GM10248 (cell line): ENCODE data around the gene KCNT1.

Experiments
- CTCF ChIA-PET: fragments of 300-600 bp; sonication (Branson Sonifier 250); formaldehyde crosslinking; extraction: SDS; loops from one replicate; lab custom pipeline; 2021; ENCODE audit warnings: antibody characterized with exemption; lab: Yijun Ruan, JAX
- POLR2A ChIA-PET: fragments of 350-650 bp; sonication (Branson Sonifier 250); formaldehyde crosslinking; extraction: SDS; loops from one replicate; lab custom pipeline; 2020; ENCODE audit warnings: antibody characterized with exemption; lab: Yijun Ruan, JAX
- DNase-seq: peaks from one replicate; pipeline ENCODE4 v3.0.0; 2012; ENCODE audit errors: extremely low spot score
- CTCF ChIP-seq: IDR thresholded peaks from 2 replicates; pipeline ENCODE4 v1.5.1; 2012; ENCODE audit warnings: mild to moderate bottlenecking, low read depth; ENCODE audit errors: extremely low read depth, missing control alignments, control extremely low read depth

The KCNT1 gene

GRCh38 chr9:135711391-135711790, 9.4 kb downstream of the KCNT1 start:
- CTCF ChIA-PET: interaction anchor here (2.7 kb wide), 1 partner anchor 9 kb away, joined by 8 read pairs; the partner anchor contains the start of gene KCNT1
- no peak for TF ChIP-seq CTCF
- no peak for DNase-seq
- POLR2A ChIA-PET: no interaction called here

- no peak for DNase-seq
- POLR2A ChIA-PET: no interaction called here
- TF ChIP-seq CTCF: no peak
- CTCF ChIA-PET: interaction anchor here (2.7 kb wide), 1 partner anchor 9 kb away, joined by 8 read pairs; the partner anchor contains the start of gene KCNT1
These were observed 9.9 kb downstream of the KCNT1 start for GRCh38 chr9:135711881-135712280.

GRCh38 chr9:135712613-135713295, 10.8 kb downstream of the KCNT1 start:
- ChIA-PET POLR2A (no interaction called here), CTCF (interaction anchor here (2.7 kb wide), 1 partner anchor 10 kb away, joined by 8 read pairs; the partner anchor contains the start of gene KCNT1)
- TF ChIP-seq CTCF: no peak
- no peak for DNase-seq

GRCh38 chr9:135714242-135715055, 12.5 kb downstream of the KCNT1 start:
- ChIA-PET POLR2A (no interaction called here), CTCF (interaction anchor here (1.6 kb wide), 1 partner anchor 11 kb away, joined by 3 read pairs; no protein-coding TSS in a partner anchor)
- TF ChIP-seq CTCF: no peak
- no peak for DNase-seq

GRCh38 chr9:135715056-135715595, 13.1 kb downstream of the KCNT1 start:
- no peak for DNase-seq
- TF ChIP-seq CTCF: no peak
- ChIA-PET POLR2A (no interaction called here), CTCF (interaction anchor here (1.6 kb wide), 1 partner anchor 11 kb away, joined by 3 read pairs; no protein-coding TSS in a partner anchor)

- CTCF ChIA-PET: no interaction called here
These were observed 14.1 kb downstream of the KCNT1 start for GRCh38 chr9:135716045-135716444.

More at GRCh38 chr9:135716045-135716444, 14.1 kb downstream of the KCNT1 start:
- no peak for DNase-seq
- POLR2A ChIA-PET: no interaction called here
- TF ChIP-seq CTCF: no peak
